HFF-Myc (cell line): Measurements from ENCODE around the gene GBF1.

Experiments used
- DNase-seq: peaks from one replicate; pipeline ENCODE4 v3.0.0-alpha.2; 2011; ENCODE audit warnings: low read depth; ENCODE audit errors: extremely low read depth
- H3K4me3 ChIP-seq: replicated peaks from 2 replicates; pipeline ENCODE4 v1.5.1; 2011; ENCODE audit warnings: low read depth, mild to moderate bottlenecking, control low read depth, low read length
- TF ChIP-seq, protein P1 (sequence below): IDR thresholded peaks from 2 replicates; pipeline ENCODE4 v1.5.1; 2012; ENCODE audit warnings: mild to moderate bottlenecking, low read depth, low read length, control low read depth; ENCODE audit errors: missing control alignments

Gene GBF1

DNA sequence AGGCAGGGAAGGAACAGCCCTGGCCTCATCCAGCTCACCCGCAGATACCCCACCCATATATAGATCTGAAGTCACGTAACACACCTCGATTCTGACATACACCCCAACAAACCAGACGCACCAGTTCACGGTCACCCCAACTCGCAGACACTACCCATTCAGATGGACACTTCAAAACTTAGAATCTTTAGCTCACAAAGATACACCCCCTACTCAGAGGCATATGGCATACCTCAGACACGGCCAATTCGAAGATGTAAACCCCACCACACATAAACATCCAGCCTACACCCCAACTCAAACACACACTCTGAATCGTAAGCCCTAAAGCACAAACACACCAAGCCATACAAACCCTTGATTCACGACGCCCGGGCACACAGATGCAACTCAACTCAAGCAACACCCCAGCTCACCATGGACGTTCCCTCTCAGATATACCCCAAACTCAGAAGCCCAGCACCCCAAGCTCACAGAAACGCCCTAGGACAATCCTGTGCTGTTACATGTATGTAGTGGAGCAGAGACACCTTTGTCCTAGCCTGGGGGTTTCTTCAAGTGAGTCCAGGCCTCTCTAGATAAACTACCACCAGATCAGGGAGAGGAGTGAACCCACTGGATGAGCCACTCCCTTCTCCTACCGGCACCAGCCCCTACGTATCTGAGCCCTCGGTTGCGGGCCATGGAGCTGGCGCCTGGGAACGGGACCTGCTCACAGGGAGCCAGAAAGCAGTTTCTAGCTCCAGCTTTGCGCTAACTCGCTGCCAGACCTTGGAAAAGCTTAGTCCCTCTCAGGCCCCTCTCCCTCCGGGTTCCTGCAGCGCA lies 164.5 kb downstream of the GBF1 start:
- H3K4me3 ChIP-seq, result peak overlapping the region; percentile 31
- TF ChIP-seq, protein P1, sequence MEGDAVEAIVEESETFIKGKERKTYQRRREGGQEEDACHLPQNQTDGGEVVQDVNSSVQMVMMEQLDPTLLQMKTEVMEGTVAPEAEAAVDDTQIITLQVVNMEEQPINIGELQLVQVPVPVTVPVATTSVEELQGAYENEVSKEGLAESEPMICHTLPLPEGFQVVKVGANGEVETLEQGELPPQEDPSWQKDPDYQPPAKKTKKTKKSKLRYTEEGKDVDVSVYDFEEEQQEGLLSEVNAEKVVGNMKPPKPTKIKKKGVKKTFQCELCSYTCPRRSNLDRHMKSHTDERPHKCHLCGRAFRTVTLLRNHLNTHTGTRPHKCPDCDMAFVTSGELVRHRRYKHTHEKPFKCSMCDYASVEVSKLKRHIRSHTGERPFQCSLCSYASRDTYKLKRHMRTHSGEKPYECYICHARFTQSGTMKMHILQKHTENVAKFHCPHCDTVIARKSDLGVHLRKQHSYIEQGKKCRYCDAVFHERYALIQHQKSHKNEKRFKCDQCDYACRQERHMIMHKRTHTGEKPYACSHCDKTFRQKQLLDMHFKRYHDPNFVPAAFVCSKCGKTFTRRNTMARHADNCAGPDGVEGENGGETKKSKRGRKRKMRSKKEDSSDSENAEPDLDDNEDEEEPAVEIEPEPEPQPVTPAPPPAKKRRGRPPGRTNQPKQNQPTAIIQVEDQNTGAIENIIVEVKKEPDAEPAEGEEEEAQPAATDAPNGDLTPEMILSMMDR, result no peak
- DNase-seq, result no peak

DNA sequence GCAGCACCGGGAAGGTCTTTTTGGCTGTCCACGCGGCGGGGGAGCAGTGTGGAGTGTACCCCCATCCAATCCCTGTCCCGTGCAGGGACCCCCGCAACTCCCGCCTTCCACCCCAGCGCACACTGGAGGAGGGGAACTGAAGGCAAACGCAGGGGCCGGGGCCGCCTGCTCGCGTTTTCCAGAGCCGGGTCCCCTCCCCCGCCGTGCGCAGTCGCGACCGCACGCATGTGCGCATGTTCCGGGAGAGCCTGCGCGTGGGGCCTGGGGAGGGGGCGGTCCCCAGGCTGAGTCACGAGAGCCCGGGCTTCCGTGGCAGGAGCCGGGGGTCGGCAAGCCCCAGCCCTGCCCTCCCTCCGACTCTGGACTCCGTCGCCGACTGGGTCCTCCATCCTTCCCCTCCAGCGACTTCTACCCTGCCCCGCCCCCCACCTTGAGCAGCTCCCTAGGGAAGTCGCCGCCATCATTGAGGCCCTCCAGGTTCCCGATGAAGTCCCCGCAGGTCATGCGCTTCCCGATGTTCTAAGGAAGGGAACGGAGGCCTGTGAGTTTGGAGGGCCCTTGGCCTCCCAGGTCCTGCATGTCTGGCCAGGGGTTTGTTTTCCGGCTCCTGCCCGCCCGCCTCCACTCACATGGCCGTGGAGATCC lies 165.2 kb downstream of the GBF1 start:
- H3K4me3 ChIP-seq, result peak overlapping the region; percentile 31
- TF ChIP-seq, protein P1, result no peak
- DNase-seq, result no peak

DNA sequence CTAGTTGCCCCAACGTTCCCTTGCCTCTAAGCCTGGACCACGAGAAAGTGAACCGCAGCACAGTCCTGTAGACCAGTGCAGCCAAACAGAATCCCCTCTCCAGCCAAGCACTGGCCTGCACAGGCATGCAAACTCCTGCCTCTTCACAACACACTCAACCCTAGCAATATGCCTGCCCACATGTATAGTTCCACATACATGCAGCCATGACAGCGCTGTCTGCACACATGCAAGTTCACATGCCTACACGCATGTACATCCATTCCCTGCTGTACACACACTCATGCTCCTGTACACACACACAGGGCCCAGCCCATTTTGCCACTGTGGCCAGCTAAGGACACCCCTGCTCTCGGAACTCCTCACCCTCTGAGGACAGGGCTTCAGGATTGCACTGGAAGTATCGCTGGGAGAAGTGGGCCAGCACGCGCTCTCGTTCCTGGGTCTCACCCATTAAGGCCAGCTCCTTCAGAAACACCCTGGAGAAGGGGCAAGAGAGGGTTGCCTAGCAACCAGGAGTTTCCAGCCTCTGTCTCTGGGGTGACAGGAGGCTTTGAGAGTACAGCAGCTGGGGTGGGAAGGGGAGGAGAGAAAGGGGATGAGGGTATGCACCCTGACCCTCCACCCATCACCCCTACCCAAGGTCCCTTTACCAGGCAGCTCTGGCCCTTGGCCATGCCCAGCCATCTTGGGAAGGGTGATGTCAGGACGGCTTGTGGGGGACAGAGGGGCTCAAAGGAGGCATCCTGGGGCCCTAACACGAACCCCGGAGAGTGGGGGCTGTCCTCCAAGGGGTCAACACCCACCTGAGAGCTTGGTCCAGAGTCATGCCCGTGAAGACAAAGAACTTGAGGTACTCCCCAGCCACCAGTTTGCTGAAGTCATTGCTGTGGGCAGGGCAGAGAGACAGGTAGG lies 166.3 kb downstream of the GBF1 start:
- TF ChIP-seq, protein P1, result no peak
- no peak overlapping the region for H3K4me3 ChIP-seq
- DNase-seq, result no peak

DNA sequence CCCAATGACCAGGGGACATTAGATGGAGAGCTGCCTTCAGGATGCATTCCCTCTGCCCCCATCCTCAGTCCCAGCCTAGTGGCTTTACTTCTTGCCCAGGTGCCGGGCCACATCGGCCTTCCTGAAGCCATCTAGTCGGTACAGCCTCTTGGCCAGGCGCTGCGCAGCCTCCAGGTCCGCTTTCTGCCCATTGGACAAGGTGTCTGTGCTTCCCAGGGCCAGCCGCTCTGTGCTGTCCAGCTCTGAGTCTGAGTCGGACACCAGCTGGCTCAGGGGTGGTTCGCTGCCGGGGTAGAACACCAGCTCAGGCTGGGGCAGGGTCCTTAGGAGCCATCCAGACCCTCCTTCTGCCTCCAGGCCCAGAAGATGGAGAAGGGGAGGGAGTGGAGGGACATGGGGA lies 167.0 kb downstream of the GBF1 start:
- no peak overlapping the region for H3K4me3 ChIP-seq
- DNase-seq, result no peak
- TF ChIP-seq, protein P1, result no peak

DNA sequence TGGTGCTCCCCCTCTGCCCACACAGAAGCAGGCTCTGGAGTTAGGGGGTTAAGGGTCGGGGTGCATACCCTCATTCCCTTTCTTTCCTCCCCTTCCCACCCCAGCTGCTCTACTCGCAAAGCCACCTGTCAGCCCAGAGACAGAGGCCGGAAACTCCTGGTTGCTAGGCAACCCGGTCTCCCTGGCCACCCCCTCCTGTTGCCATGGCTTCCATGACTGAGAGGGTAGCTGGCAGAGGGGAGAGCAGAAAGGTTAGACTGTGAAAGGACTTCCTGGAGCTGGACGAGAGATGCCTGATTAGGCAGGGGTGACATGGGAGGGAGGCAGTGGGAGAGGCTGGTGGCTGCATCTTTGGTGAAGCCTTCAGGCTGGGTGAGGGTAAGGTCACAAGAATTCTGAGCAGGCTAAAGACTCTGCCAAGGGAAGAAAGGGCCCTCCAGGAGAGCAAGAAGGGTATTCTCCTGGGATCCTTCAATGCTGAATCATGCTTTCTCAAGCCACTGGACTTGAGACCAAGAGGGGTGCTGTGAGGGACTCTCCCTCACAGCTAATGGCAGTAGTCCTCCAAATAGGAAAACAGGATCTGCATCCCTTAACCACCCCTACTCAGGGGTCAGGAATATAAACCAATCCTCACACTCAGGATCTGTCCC lies 167.8 kb downstream of the GBF1 start:
- TF ChIP-seq, protein P1, result no peak
- H3K4me3 ChIP-seq, result no peak overlapping the region
- no peak for DNase-seq

DNA sequence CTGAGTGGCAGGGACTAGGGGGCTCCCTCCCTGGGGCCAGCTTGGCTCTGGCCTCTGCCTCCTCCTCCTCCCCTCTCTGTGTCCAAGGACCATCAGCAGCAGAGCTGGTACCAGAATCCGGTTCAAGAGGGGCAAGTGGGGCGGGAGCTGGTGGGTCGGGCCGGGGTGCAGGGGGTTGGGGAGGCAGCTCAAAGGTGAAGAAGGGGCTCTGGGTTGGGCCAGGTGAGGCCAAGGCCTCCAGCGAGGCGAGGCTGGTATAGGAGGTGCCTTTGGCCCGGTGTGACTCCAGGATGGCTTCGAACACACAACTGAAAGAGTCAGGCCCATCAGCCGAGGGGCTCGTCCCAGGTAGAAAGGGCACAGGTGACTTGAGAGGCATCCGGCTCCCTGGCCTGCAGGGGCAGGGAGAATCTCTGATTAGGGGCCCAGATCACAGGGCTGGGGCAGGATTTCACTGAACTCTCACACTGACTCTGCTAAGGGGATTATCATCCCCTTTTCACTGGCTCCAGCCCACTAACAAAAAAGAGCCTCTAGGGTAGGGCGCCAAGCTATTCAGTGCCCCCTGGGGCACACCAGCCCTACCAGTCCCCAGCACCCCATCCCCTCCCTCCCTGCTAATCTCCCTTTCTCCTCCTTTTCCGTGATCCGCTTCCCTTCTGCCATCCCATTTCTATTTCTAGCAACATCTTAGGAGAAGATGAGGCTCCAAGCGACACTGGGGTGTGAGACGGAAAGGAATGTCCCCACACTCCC lies 168.7 kb downstream of the GBF1 start:
- H3K4me3 ChIP-seq, result no peak overlapping the region
- no peak for DNase-seq
- TF ChIP-seq, protein P1, result no peak
